Measurements from ENCODE around the gene CSNK2B.

Gene CSNK2B

DNA sequence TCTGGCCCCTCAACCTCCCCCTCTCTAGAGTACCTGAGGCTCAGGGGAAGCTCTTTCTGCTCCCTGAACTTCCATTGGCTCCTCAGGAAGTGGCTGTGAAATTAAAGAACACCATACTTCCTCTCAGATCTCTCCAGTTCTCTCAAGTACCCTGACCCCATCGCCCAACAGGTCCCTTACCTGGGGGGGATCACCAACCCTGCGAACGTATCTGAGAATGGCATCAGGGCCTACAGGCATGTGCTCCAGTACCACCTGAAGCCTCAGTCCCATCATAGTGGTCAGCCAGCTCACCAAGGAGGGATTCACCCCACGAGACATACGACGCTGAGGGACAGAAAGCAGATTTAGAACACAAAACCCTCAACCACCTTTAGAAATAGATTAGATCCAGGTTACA, 25.3 kb upstream of the CSNK2B start:
- peaks cover 96% of the 10 kb centered on the region for H3K36me3 ChIP-seq (ENCODE audit: insufficient read depth, low read length)
- no peaks in the 10 kb centered on the region for H3K79me2 ChIP-seq (ENCODE audit: insufficient read depth, low read length)
- no peaks in the 10 kb centered on the region for H4K20me1 ChIP-seq (ENCODE audit: insufficient read depth, low read length)
- no peak for TF ChIP-seq EZH2 (IDR thresholded peaks at IDR 0.05; ENCODE audit: borderline replicate concordance, low read length)
- no peak for TF ChIP-seq CTCF (IDR thresholded peaks at IDR 0.05; ENCODE audit: low read length)
- H3K9me3 ChIP-seq (ENCODE audit: low read length) = no peaks in the 10 kb centered on the region
- H3K9ac ChIP-seq (ENCODE audit: low read length) = no peak overlapping the region
- no peaks in the 10 kb centered on the region for H3K4me1 ChIP-seq (ENCODE audit: insufficient read depth, low read length, severe bottlenecking)
- H3K9me2 ChIP-seq (ENCODE audit: low read depth, low read length) = no peaks in the 10 kb centered on the region
- H3K4me2 ChIP-seq (ENCODE audit: low read length) = no peak overlapping the region
- H2AFZ ChIP-seq (ENCODE audit: low read length) = no peak overlapping the region
- peaks cover 4% of the 10 kb centered on the region; the same call in 1 of the 2 replicates for H3F3A ChIP-seq (ENCODE audit: insufficient read depth, low read length)
- H3K27ac ChIP-seq (ENCODE audit: low read depth, low read length, poor library complexity, severe bottlenecking) = no peak overlapping the region
- H3K4me3 ChIP-seq (ENCODE audit: low read depth, low read length, poor library complexity, severe bottlenecking) = no peak overlapping the region
- no peaks in the 10 kb centered on the region for H3K27me3 ChIP-seq (ENCODE audit: insufficient read depth, low read length)

DNA sequence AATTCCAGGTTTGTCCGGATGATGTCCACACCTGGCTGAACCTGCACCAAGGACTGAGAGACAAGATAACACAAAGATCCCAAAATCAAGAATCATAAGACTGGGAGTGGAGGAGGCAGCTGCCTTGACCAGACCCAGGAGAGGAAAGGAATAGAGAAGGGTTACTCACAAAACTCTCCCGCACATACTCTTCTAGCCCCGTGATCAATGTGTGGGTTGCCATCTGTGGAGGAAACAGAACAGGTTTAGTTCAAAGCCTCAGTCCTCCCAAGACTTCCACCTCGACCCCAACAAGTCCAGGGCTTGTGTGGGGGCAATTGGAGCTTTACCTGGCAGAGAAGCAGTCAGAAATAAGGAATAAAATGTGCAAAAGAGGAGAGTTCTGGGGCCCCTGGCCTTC, 24.5 kb upstream of the CSNK2B start:
- no peak overlapping the region for H2AFZ ChIP-seq (ENCODE audit: low read length)
- no peaks in the 10 kb centered on the region for H4K20me1 ChIP-seq (ENCODE audit: insufficient read depth, low read length)
- peaks cover 96% of the 10 kb centered on the region for H3K36me3 ChIP-seq (ENCODE audit: insufficient read depth, low read length)
- H3F3A ChIP-seq (ENCODE audit: insufficient read depth, low read length) = peaks cover 4% of the 10 kb centered on the region; the same call in 1 of the 2 replicates
- no peaks in the 10 kb centered on the region for H3K9me2 ChIP-seq (ENCODE audit: low read depth, low read length)
- no peak overlapping the region for H3K27ac ChIP-seq (ENCODE audit: low read depth, low read length, poor library complexity, severe bottlenecking)
- no peak overlapping the region for H3K9ac ChIP-seq (ENCODE audit: low read length)
- no peaks in the 10 kb centered on the region for H3K79me2 ChIP-seq (ENCODE audit: insufficient read depth, low read length)
- H3K4me1 ChIP-seq (ENCODE audit: insufficient read depth, low read length, severe bottlenecking) = no peaks in the 10 kb centered on the region
- TF ChIP-seq EZH2 (IDR thresholded peaks at IDR 0.05; ENCODE audit: borderline replicate concordance, low read length) (no peak), CTCF (IDR thresholded peaks at IDR 0.05; ENCODE audit: low read length) (no peak)
- H3K4me2 ChIP-seq (ENCODE audit: low read length) = no peak overlapping the region
- H3K9me3 ChIP-seq (ENCODE audit: low read length) = no peaks in the 10 kb centered on the region
- no peaks in the 10 kb centered on the region for H3K27me3 ChIP-seq (ENCODE audit: insufficient read depth, low read length)
- H3K4me3 ChIP-seq (ENCODE audit: low read depth, low read length, poor library complexity, severe bottlenecking) = no peak overlapping the region

DNA sequence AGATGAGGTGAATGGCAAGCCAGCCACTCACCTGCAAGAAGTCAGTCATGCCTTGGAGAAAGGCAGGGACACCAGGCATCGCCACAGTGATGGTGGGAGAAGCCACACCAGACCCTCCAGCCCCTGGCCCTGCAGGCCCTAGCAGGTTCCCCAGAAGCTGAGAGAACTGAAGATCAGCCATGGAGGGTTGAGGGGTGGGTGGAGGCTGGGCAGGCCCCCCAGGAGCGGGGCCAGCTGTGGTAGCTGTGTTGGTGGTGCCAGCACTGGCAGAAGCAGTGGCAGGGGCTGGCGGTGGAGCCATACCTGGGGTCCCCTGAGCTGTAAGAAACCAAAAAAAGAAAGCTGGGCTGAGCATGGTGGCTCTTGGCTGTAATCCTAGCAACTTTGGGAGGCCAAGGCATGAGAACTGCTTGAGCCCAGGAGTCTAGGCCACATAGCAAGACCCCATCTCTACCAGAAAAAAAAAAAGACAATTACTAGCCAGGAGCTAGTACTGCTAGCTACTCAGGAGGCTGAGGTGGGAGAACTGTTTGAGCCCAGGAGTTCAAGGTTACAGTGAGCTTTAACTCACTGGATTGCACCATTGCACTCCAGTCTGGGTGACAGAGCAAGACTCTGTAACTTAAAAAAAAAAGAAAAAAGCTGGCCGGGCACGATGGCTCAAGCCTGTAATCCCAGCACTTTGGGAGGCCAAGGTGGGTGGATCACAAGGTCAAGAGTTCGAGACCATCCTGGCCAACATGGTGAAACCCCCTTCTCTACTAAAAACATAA, 22.9 kb upstream of the CSNK2B start:
- Histone ChIP-seq H3K27me3 (ENCODE audit: insufficient read depth, low read length) (no peaks in the 10 kb centered on the region), H3K9ac (ENCODE audit: low read length) (no peak overlapping the region), H3K9me2 (ENCODE audit: low read depth, low read length) (no peaks in the 10 kb centered on the region), H3K4me3 (ENCODE audit: low read depth, low read length, poor library complexity, severe bottlenecking) (no peak overlapping the region), H3K27ac (ENCODE audit: low read depth, low read length, poor library complexity, severe bottlenecking) (no peak overlapping the region), H3F3A (ENCODE audit: insufficient read depth, low read length) (no peaks in the 10 kb centered on the region), H3K36me3 (ENCODE audit: insufficient read depth, low read length) (peaks cover 93% of the 10 kb centered on the region), H3K79me2 (ENCODE audit: insufficient read depth, low read length) (no peaks in the 10 kb centered on the region), H3K4me2 (ENCODE audit: low read length) (no peak overlapping the region), H3K9me3 (ENCODE audit: low read length) (no peaks in the 10 kb centered on the region), H3K4me1 (ENCODE audit: insufficient read depth, low read length, severe bottlenecking) (no peaks in the 10 kb centered on the region), H4K20me1 (ENCODE audit: insufficient read depth, low read length) (no peaks in the 10 kb centered on the region), H2AFZ (ENCODE audit: low read length) (no peak overlapping the region)
- TF ChIP-seq CTCF (IDR thresholded peaks at IDR 0.05; ENCODE audit: low read length) (no peak), EZH2 (IDR thresholded peaks at IDR 0.05; ENCODE audit: borderline replicate concordance, low read length) (no peak)
